ENCODE measurements around the gene PRRC2B. TPM values are rescaled to one million over a fixed set of nuclear protein-coding genes. Genes with fewer than 3 reads are reported as not detected.

Gene PRRC2B
- total RNA-seq, 1 experiment from 2014 or later = 170 TPM

GRCh38 chr9:131448818-131449217 lies 54.9 kb downstream of the PRRC2B start:
- peaks cover 37 to 53% of the 10 kb centered on the region in 2 experiments for H3K36me3 ChIP-seq (ENCODE audit: control insufficient read depth in 1 of 2, insufficient read depth in 2 of 2, low read length in 2 of 2)
- no TSS peak for BruUV-seq (replicated peaks)

More at GRCh38 chr9:131448818-131449217, 54.9 kb downstream of the PRRC2B start:
- H3K4me3 ChIP-seq (replicated peaks in 1 of 2; ENCODE audit: low read depth in 1 of 2, low read length in 2 of 2) = no peak overlapping the region
- H3K4me2 ChIP-seq (ENCODE audit: low read length) = no peak overlapping the region
- no peaks in the 10 kb centered on the region for H3K9me3 ChIP-seq (ENCODE audit: control insufficient read depth in 1 of 2, insufficient read depth in 1 of 2, low read depth in 1 of 2, low read length in 2 of 2)
- H3K79me2 ChIP-seq (ENCODE audit: insufficient read depth, low read length) = peaks cover 83% of the 10 kb centered on the region
- intact Hi-C loops (cut with micrococcal nuclease) = no loop called here
- H3K4me1 ChIP-seq (ENCODE audit: control insufficient read depth in 1 of 2, insufficient read depth in 2 of 2, low read length in 2 of 2) = no peaks in the 10 kb centered on the region
- H2AFZ ChIP-seq (ENCODE audit: low read depth, low read length, poor library complexity, severe bottlenecking) = no peak overlapping the region
- H3K9me2 ChIP-seq (ENCODE audit: insufficient read depth) = no peaks in the 10 kb centered on the region
- H3K9ac ChIP-seq (ENCODE audit: low read length) = no peak overlapping the region
- peaks cover 12% of the 10 kb centered on the region; the same call in 1 of the 2 replicates for H4K20me1 ChIP-seq (ENCODE audit: insufficient read depth)
- RAD21 ChIA-PET (ENCODE audit: low non-redundant PET in 1 of 2, low total read pairs in 2 of 2, uncharacterized antibody in 2 of 2, unreplicated experiment in 2 of 2) = no interaction called here
- H3K27ac ChIP-seq (ENCODE audit: low read depth, low read length) = no peak overlapping the region
- H3K27me3 ChIP-seq (ENCODE audit: insufficient read depth, low read length) = no peaks in the 10 kb centered on the region
- no peak for DNase-seq (ENCODE audit: low read depth, low spot score)
- ATAC-seq = no peak
- TF ChIP-seq, protein P1, sequence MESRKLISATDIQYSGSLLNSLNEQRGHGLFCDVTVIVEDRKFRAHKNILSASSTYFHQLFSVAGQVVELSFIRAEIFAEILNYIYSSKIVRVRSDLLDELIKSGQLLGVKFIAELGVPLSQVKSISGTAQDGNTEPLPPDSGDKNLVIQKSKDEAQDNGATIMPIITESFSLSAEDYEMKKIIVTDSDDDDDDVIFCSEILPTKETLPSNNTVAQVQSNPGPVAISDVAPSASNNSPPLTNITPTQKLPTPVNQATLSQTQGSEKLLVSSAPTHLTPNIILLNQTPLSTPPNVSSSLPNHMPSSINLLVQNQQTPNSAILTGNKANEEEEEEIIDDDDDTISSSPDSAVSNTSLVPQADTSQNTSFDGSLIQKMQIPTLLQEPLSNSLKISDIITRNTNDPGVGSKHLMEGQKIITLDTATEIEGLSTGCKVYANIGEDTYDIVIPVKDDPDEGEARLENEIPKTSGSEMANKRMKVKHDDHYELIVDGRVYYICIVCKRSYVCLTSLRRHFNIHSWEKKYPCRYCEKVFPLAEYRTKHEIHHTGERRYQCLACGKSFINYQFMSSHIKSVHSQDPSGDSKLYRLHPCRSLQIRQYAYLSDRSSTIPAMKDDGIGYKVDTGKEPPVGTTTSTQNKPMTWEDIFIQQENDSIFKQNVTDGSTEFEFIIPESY (IDR thresholded peaks at IDR 0.05; ENCODE audit: extremely low read depth, insufficient replicate concordance, low read length) = no peak
- TF ChIP-seq SIN3A (IDR thresholded peaks at IDR 0.05; ENCODE audit: low read depth) (no peak), SP1 (IDR thresholded peaks at IDR 0.05; ENCODE audit: low read depth) (no peak), ZNF274 (IDR thresholded peaks at IDR 0.05; ENCODE audit: low read depth, low read length) (no peak), ELF1 (IDR thresholded peaks at IDR 0.05; ENCODE audit: borderline replicate concordance, low read depth) (no peak), SRF (IDR thresholded peaks at IDR 0.05; ENCODE audit: low read depth) (no peak), FOSL1 (IDR thresholded peaks at IDR 0.05; ENCODE audit: low read depth) (no peak), RAD21 (IDR thresholded peaks at IDR 0.05; ENCODE audit: low read depth) (no peak), TCF7L2 (IDR thresholded peaks at IDR 0.05; ENCODE audit: borderline replicate concordance, extremely low read depth, insufficient read depth, insufficient read length) (no peak), CBX3 (IDR thresholded peaks at IDR 0.05; ENCODE audit: low read depth) (no peak), ZFX (IDR thresholded peaks at IDR 0.05) (no peak), EZH2 (IDR thresholded peaks at IDR 0.05) (no peak), EGR1 (IDR thresholded peaks at IDR 0.05; ENCODE audit: low read depth) (no peak), CEBPB (IDR thresholded peaks at IDR 0.05; ENCODE audit: low read depth) (no peak), POLR2AphosphoS5 (IDR thresholded peaks at IDR 0.05; ENCODE audit: low read depth, low read length) (no peak), POLR2A (IDR thresholded peaks at IDR 0.05; ENCODE audit: borderline replicate concordance, extremely low read depth, insufficient read depth, insufficient read length) (no peak), CTCF (IDR thresholded peaks at IDR 0.05 in 2 of 3, conservative IDR thresholded peaks at IDR 0.05 in 1 of 3; ENCODE audit: borderline replicate concordance in 1 of 3, insufficient read depth in 1 of 3, low read depth in 2 of 3, low read length in 2 of 3) (no peak), JUND (IDR thresholded peaks at IDR 0.05) (no peak)
- TF ChIP-seq, protein P2, sequence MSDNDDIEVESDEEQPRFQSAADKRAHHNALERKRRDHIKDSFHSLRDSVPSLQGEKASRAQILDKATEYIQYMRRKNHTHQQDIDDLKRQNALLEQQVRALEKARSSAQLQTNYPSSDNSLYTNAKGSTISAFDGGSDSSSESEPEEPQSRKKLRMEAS (IDR thresholded peaks at IDR 0.05) = no peak
- TF ChIP-seq, protein P3, sequence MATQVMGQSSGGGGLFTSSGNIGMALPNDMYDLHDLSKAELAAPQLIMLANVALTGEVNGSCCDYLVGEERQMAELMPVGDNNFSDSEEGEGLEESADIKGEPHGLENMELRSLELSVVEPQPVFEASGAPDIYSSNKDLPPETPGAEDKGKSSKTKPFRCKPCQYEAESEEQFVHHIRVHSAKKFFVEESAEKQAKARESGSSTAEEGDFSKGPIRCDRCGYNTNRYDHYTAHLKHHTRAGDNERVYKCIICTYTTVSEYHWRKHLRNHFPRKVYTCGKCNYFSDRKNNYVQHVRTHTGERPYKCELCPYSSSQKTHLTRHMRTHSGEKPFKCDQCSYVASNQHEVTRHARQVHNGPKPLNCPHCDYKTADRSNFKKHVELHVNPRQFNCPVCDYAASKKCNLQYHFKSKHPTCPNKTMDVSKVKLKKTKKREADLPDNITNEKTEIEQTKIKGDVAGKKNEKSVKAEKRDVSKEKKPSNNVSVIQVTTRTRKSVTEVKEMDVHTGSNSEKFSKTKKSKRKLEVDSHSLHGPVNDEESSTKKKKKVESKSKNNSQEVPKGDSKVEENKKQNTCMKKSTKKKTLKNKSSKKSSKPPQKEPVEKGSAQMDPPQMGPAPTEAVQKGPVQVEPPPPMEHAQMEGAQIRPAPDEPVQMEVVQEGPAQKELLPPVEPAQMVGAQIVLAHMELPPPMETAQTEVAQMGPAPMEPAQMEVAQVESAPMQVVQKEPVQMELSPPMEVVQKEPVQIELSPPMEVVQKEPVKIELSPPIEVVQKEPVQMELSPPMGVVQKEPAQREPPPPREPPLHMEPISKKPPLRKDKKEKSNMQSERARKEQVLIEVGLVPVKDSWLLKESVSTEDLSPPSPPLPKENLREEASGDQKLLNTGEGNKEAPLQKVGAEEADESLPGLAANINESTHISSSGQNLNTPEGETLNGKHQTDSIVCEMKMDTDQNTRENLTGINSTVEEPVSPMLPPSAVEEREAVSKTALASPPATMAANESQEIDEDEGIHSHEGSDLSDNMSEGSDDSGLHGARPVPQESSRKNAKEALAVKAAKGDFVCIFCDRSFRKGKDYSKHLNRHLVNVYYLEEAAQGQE (IDR thresholded peaks at IDR 0.05; ENCODE audit: low read depth) = no peak
- POLR2A ChIA-PET = no interaction called here
- CTCF ChIA-PET = no interaction called here

Data from HCT116 (cell line).